Measurements from ENCODE around the gene GTF2A1.

GTF2A1 gene

GRCh38 chr14:81176241-81176640, 44.5 kb downstream of the GTF2A1 start:
- H3K36me3 ChIP-seq (ENCODE audit: control insufficient read depth in 1 of 2, insufficient read depth in 2 of 2, low read length in 2 of 2) = no peaks in the 10 kb centered on the region
- no peaks in the 10 kb centered on the region for H3K9me3 ChIP-seq (ENCODE audit: control insufficient read depth in 1 of 2, low read length in 2 of 2)
- no peaks in the 10 kb centered on the region for H3K27me3 ChIP-seq (ENCODE audit: low read depth, low read length)
- H3K27ac ChIP-seq (ENCODE audit: low read length) = peak overlapping the region; percentile 62
- peaks cover 6 to 10% of the 10 kb centered on the region in 2 donors for H3K4me1 ChIP-seq (ENCODE audit: control insufficient read depth in 1 of 2, insufficient read depth in 2 of 2, low read length in 2 of 2)
- no peak overlapping the region for H3K4me3 ChIP-seq (ENCODE audit: low read depth in 1 of 2, low read length in 2 of 2)

- Histone ChIP-seq H3K4me3 (ENCODE audit: low read depth in 1 of 2, low read length in 2 of 2) (no peak overlapping the region), H3K9me3 (ENCODE audit: control insufficient read depth in 1 of 2, low read length in 2 of 2) (no peaks in the 10 kb centered on the region), H3K4me1 (ENCODE audit: control insufficient read depth in 1 of 2, insufficient read depth in 2 of 2, low read length in 2 of 2) (peaks cover 6 to 21% of the 10 kb centered on the region in 2 donors), H3K36me3 (ENCODE audit: control insufficient read depth in 1 of 2, insufficient read depth in 2 of 2, low read length in 2 of 2) (no peaks in the 10 kb centered on the region), H3K27me3 (ENCODE audit: low read depth, low read length) (no peaks in the 10 kb centered on the region), H3K27ac (ENCODE audit: low read length) (no peak overlapping the region)
Measured at GRCh38 chr14:81172881-81173280, 47.9 kb downstream of the GTF2A1 start.

- Histone ChIP-seq H3K4me3 (ENCODE audit: low read depth in 1 of 2, low read length in 2 of 2) (no peak overlapping the region), H3K4me1 (ENCODE audit: control insufficient read depth in 1 of 2, insufficient read depth in 2 of 2, low read length in 2 of 2) (peaks cover 6 to 21% of the 10 kb centered on the region in 2 donors), H3K9me3 (ENCODE audit: control insufficient read depth in 1 of 2, low read length in 2 of 2) (no peaks in the 10 kb centered on the region), H3K36me3 (ENCODE audit: control insufficient read depth in 1 of 2, insufficient read depth in 2 of 2, low read length in 2 of 2) (no peaks in the 10 kb centered on the region), H3K27me3 (ENCODE audit: low read depth, low read length) (no peaks in the 10 kb centered on the region), H3K27ac (ENCODE audit: low read length) (no peak overlapping the region)
Measured at GRCh38 chr14:81172353-81172752, 48.4 kb downstream of the GTF2A1 start.

- peaks cover 0 to 12% of the 10 kb centered on the region in 2 donors for H3K4me1 ChIP-seq (ENCODE audit: control insufficient read depth in 1 of 2, insufficient read depth in 2 of 2, low read length in 2 of 2)
- peak overlapping the region in 1 of 2 donors; percentile 83 for H3K4me3 ChIP-seq (ENCODE audit: low read depth in 1 of 2, low read length in 2 of 2)
- H3K27ac ChIP-seq (ENCODE audit: low read length) = peak overlapping the region; percentile 90
- no peaks in the 10 kb centered on the region for H3K27me3 ChIP-seq (ENCODE audit: low read depth, low read length)
- no peaks in the 10 kb centered on the region for H3K9me3 ChIP-seq (ENCODE audit: control insufficient read depth in 1 of 2, low read length in 2 of 2)
- no peaks in the 10 kb centered on the region for H3K36me3 ChIP-seq (ENCODE audit: control insufficient read depth in 1 of 2, insufficient read depth in 2 of 2, low read length in 2 of 2)
Measured at GRCh38 chr14:81170829-81171195, 49.9 kb downstream of the GTF2A1 start.

GRCh38 chr14:81170104-81170828, 50.5 kb downstream of the GTF2A1 start:
- no peaks in the 10 kb centered on the region for H3K27me3 ChIP-seq (ENCODE audit: low read depth, low read length)
- H3K9me3 ChIP-seq (ENCODE audit: control insufficient read depth in 1 of 2, low read length in 2 of 2) = no peaks in the 10 kb centered on the region
- peak overlapping the region; percentile 90 for H3K27ac ChIP-seq (ENCODE audit: low read length)
- no peaks in the 10 kb centered on the region for H3K36me3 ChIP-seq (ENCODE audit: control insufficient read depth in 1 of 2, insufficient read depth in 2 of 2, low read length in 2 of 2)
- peaks cover 0 to 12% of the 10 kb centered on the region in 2 donors for H3K4me1 ChIP-seq (ENCODE audit: control insufficient read depth in 1 of 2, insufficient read depth in 2 of 2, low read length in 2 of 2)
- H3K4me3 ChIP-seq (ENCODE audit: low read depth in 1 of 2, low read length in 2 of 2) = peak overlapping the region; percentile 76 to 83

GRCh38 chr14:81169711-81170103, 51.1 kb downstream of the GTF2A1 start:
- Histone ChIP-seq H3K4me1 (ENCODE audit: control insufficient read depth in 1 of 2, insufficient read depth in 2 of 2, low read length in 2 of 2) (peaks cover 0 to 12% of the 10 kb centered on the region in 2 donors), H3K27me3 (ENCODE audit: low read depth, low read length) (no peaks in the 10 kb centered on the region), H3K4me3 (ENCODE audit: low read depth in 1 of 2, low read length in 2 of 2) (peak overlapping the region; percentile 76 to 83), H3K36me3 (ENCODE audit: control insufficient read depth in 1 of 2, insufficient read depth in 2 of 2, low read length in 2 of 2) (no peaks in the 10 kb centered on the region), H3K27ac (ENCODE audit: low read length) (peak overlapping the region; percentile 90), H3K9me3 (ENCODE audit: control insufficient read depth in 1 of 2, low read length in 2 of 2) (no peaks in the 10 kb centered on the region)

- no peaks in the 10 kb centered on the region for H3K27me3 ChIP-seq (ENCODE audit: low read depth, low read length)
- peak overlapping the region; percentile 90 for H3K27ac ChIP-seq (ENCODE audit: low read length)
- peak overlapping the region; percentile 76 to 83 for H3K4me3 ChIP-seq (ENCODE audit: low read depth in 1 of 2, low read length in 2 of 2)
Measured at GRCh38 chr14:81169267-81169666, 51.5 kb downstream of the GTF2A1 start.

GRCh38 chr14:81166121-81166520, 54.6 kb downstream of the GTF2A1 start:
- Histone ChIP-seq H3K36me3 (ENCODE audit: control insufficient read depth in 1 of 2, insufficient read depth in 2 of 2, low read length in 2 of 2) (no peaks in the 10 kb centered on the region), H3K27me3 (ENCODE audit: low read depth, low read length) (no peaks in the 10 kb centered on the region), H3K9me3 (ENCODE audit: control insufficient read depth in 1 of 2, low read length in 2 of 2) (no peaks in the 10 kb centered on the region), H3K4me3 (ENCODE audit: low read depth in 1 of 2, low read length in 2 of 2) (no peak overlapping the region), H3K4me1 (ENCODE audit: control insufficient read depth in 1 of 2, insufficient read depth in 2 of 2, low read length in 2 of 2) (peaks cover 0 to 12% of the 10 kb centered on the region in 2 donors), H3K27ac (ENCODE audit: low read length) (no peak overlapping the region)

More at GRCh38 chr14:81169267-81169666, 51.5 kb downstream of the GTF2A1 start:
- H3K4me1 ChIP-seq (ENCODE audit: control insufficient read depth in 1 of 2, insufficient read depth in 2 of 2, low read length in 2 of 2) = peaks cover 0 to 12% of the 10 kb centered on the region in 2 donors
- H3K36me3 ChIP-seq (ENCODE audit: control insufficient read depth in 1 of 2, insufficient read depth in 2 of 2, low read length in 2 of 2) = no peaks in the 10 kb centered on the region
- no peaks in the 10 kb centered on the region for H3K9me3 ChIP-seq (ENCODE audit: control insufficient read depth in 1 of 2, low read length in 2 of 2)

GRCh38 chr14:81165188-81165587, 55.6 kb downstream of the GTF2A1 start:
- H3K36me3 ChIP-seq (ENCODE audit: control insufficient read depth in 1 of 2, insufficient read depth in 2 of 2, low read length in 2 of 2) = no peaks in the 10 kb centered on the region
- no peak overlapping the region for H3K4me3 ChIP-seq (ENCODE audit: low read depth in 1 of 2, low read length in 2 of 2)
- peaks cover 0 to 8% of the 10 kb centered on the region in 2 donors for H3K4me1 ChIP-seq (ENCODE audit: control insufficient read depth in 1 of 2, insufficient read depth in 2 of 2, low read length in 2 of 2)
- no peaks in the 10 kb centered on the region for H3K9me3 ChIP-seq (ENCODE audit: control insufficient read depth in 1 of 2, low read length in 2 of 2)
- no peak overlapping the region for H3K27ac ChIP-seq (ENCODE audit: low read length)
- H3K27me3 ChIP-seq (ENCODE audit: low read depth, low read length) = no peaks in the 10 kb centered on the region

GRCh38 chr14:81164167-81164774, 56.5 kb downstream of the GTF2A1 start:
- Histone ChIP-seq H3K27ac (ENCODE audit: low read length) (no peak overlapping the region), H3K9me3 (ENCODE audit: control insufficient read depth in 1 of 2, low read length in 2 of 2) (no peaks in the 10 kb centered on the region), H3K36me3 (ENCODE audit: control insufficient read depth in 1 of 2, insufficient read depth in 2 of 2, low read length in 2 of 2) (no peaks in the 10 kb centered on the region), H3K27me3 (ENCODE audit: low read depth, low read length) (no peaks in the 10 kb centered on the region), H3K4me3 (ENCODE audit: low read depth in 1 of 2, low read length in 2 of 2) (no peak overlapping the region), H3K4me1 (ENCODE audit: control insufficient read depth in 1 of 2, insufficient read depth in 2 of 2, low read length in 2 of 2) (peaks cover 0 to 2% of the 10 kb centered on the region in 2 donors)

- Histone ChIP-seq H3K4me1 (ENCODE audit: control insufficient read depth in 1 of 2, insufficient read depth in 2 of 2, low read length in 2 of 2) (no peaks in the 10 kb centered on the region), H3K27ac (ENCODE audit: low read length) (no peak overlapping the region), H3K36me3 (ENCODE audit: control insufficient read depth in 1 of 2, insufficient read depth in 2 of 2, low read length in 2 of 2) (no peaks in the 10 kb centered on the region), H3K9me3 (ENCODE audit: control insufficient read depth in 1 of 2, low read length in 2 of 2) (no peaks in the 10 kb centered on the region), H3K4me3 (ENCODE audit: low read depth in 1 of 2, low read length in 2 of 2) (no peak overlapping the region), H3K27me3 (ENCODE audit: low read depth, low read length) (no peaks in the 10 kb centered on the region)
Measured at GRCh38 chr14:81162941-81163340, 57.8 kb downstream of the GTF2A1 start.
